Neural progenitor cell (in vitro differentiated cells): ENCODE results near the gene OR13C5. TPM values are rescaled to one million over a fixed set of nuclear protein-coding genes. Genes with fewer than 3 reads are reported as not detected.
"Not testable (repeated sequence)": the region's sequence is repeated elsewhere in the genome, so short reads cannot be mapped to it uniquely, and the experiment has no call there.

ENCODE experiments used
- DNase-seq: peaks from one replicate; pipeline ENCODE4 v3.0.0-alpha.2; 2016; ENCODE audit warnings: low spot score
- H2AFZ ChIP-seq: fragments of 200-600 bp; sonication (generic); replicated peaks from 2 replicates; pipeline ENCODE4 v1.6.1; 2016; ENCODE audit warnings: antibody characterized with exemption
- H3F3A ChIP-seq: fragments of 200-600 bp; sonication (generic); 2 replicates; pipeline ENCODE4 v1.6.1; 2016; ENCODE audit warnings: antibody characterized with exemption, low read depth
- H3K27ac ChIP-seq: fragments of 200-600 bp; sonication (generic); 2 replicates; pipeline ENCODE4 v1.5.1; 2016; ENCODE audit warnings: mild to moderate bottlenecking
- H3K27me3 ChIP-seq: fragments of 200-600 bp; sonication (generic); 2 replicates; pipeline ENCODE4 v1.6.1; 2016; ENCODE audit warnings: mild to moderate bottlenecking, moderate library complexity
- H3K36me3 ChIP-seq: fragments of 200-600 bp; sonication (generic); 2 replicates; pipeline ENCODE4 v1.5.1; 2016
- H3K4me1 ChIP-seq: fragments of 200-600 bp; sonication (generic); 2 replicates; pipeline ENCODE4 v1.6.1; 2016; ENCODE audit warnings: mixed run types
- H3K4me2 ChIP-seq: fragments of 200-600 bp; sonication (generic); 2 replicates; pipeline ENCODE4 v1.6.1; 2016
- H3K4me3 ChIP-seq: fragments of 200-600 bp; sonication (generic); 2 replicates; pipeline ENCODE4 v1.5.1; 2016
- H3K79me2 ChIP-seq: fragments of 200-600 bp; sonication (generic); 2 replicates; pipeline ENCODE4 v1.6.1; 2016; ENCODE audit warnings: low read depth
- H3K9ac ChIP-seq: fragments of 200-600 bp; sonication (generic); 2 replicates; pipeline ENCODE4 v1.6.1; 2016
- H3K9me3 ChIP-seq: fragments of 200-600 bp; sonication (generic); 2 replicates; pipeline ENCODE4 v1.5.1; 2016; ENCODE audit warnings: low read depth
- H4K20me1 ChIP-seq: fragments of 200-600 bp; sonication (generic); 2 replicates; pipeline ENCODE4 v1.6.1; 2016; ENCODE audit warnings: low read depth
- H3K27ac Mint-ChIP-seq: 3 replicates; pipeline ENCODE4 v1.8.0; 2021; ENCODE audit warnings: mixed read lengths
- H3K27me3 Mint-ChIP-seq: 2 replicates; pipeline ENCODE4 v1.8.0; 2022; ENCODE audit warnings: low read depth, mild to moderate bottlenecking, inconsistent platforms, moderate library complexity, mixed read lengths; ENCODE audit not compliant: insufficient read depth
- H3K36me3 Mint-ChIP-seq: 3 replicates; pipeline ENCODE4 v1.8.0; 2021; ENCODE audit warnings: mixed read lengths
- H3K4me1 Mint-ChIP-seq: 3 replicates; pipeline ENCODE4 v1.8.0; 2021; ENCODE audit warnings: mixed read lengths
- H3K4me3 Mint-ChIP-seq: 3 replicates; pipeline ENCODE4 v1.8.0; 2021; ENCODE audit warnings: mild to moderate bottlenecking, moderate library complexity, mixed read lengths
- H3K9me3 Mint-ChIP-seq: 3 replicates; pipeline ENCODE4 v1.8.0; 2020; ENCODE audit warnings: mixed read lengths
- EZH2 ChIP-seq: fragments of 200-600 bp; sonication (generic); IDR thresholded peaks from 2 replicates; pipeline ENCODE4 v1.6.1; 2017; ENCODE audit warnings: antibody characterized with exemption, mild to moderate bottlenecking, moderate library complexity
- EZH2phosphoT487 ChIP-seq: fragments of 200-600 bp; sonication (generic); IDR thresholded peaks from 2 replicates; pipeline ENCODE4 v1.6.1; 2017; ENCODE audit warnings: antibody characterized with exemption
- total RNA-seq: library from RNA; depleted of rRNA; stranded (reverse); fragments of >200 nt; gene quantifications from 2 replicates; pipeline ENCODE4 v1.2.3, GENCODE V29; 2015; ENCODE audit warnings: low replicate concordance
- TF ChIP-seq, protein P1 (sequence below): fragments of 200-600 bp; sonication (generic); IDR thresholded peaks from 2 replicates; pipeline ENCODE4 v1.5.1; 2017; ENCODE audit warnings: antibody characterized with exemption, mild to moderate bottlenecking

Gene OR13C5, protein sequence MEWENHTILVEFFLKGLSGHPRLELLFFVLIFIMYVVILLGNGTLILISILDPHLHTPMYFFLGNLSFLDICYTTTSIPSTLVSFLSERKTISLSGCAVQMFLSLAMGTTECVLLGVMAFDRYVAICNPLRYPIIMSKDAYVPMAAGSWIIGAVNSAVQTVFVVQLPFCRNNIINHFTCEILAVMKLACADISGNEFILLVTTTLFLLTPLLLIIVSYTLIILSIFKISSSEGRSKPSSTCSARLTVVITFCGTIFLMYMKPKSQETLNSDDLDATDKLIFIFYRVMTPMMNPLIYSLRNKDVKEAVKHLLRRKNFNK
- total RNA-seq: 0.25 TPM in 1 of 2 replicates, not detected in the other

- H3K4me1 ChIP-seq, H3K36me3 Mint-ChIP-seq, H3K4me1 Mint-ChIP-seq, H3K27me3 ChIP-seq, H3K27me3 Mint-ChIP-seq, H3K4me2 ChIP-seq, H2AFZ ChIP-seq, H3K79me2 ChIP-seq, DNase-seq, H4K20me1 ChIP-seq, H3K27ac Mint-ChIP-seq, H3F3A ChIP-seq, H3K4me3 Mint-ChIP-seq, H3K27ac ChIP-seq, H3K36me3 ChIP-seq, H3K4me3 ChIP-seq, H3K9me3 Mint-ChIP-seq, H3K9me3 ChIP-seq, H3K9ac ChIP-seq: not testable (repeated sequence)
Observed at GRCh38 chr9:104599313-104599712, at the start of gene OR13C5. OR13C5 (minus strand) TSS chr9:104599413; CDS start chr9:104599413, 0 bp downstream.

- Histone ChIP-seq H2AFZ (no peak overlapping the region), H4K20me1 (no peaks in the 10 kb centered on the region), H3K36me3 (no peaks in the 10 kb centered on the region), H3K4me1 (no peaks in the 10 kb centered on the region), H3K79me2 (no peaks in the 10 kb centered on the region), H3F3A (no peaks in the 10 kb centered on the region), H3K4me3 (no peak overlapping the region), H3K4me2 (no peak overlapping the region), H3K27ac (no peak overlapping the region), H3K27me3 (no peaks in the 10 kb centered on the region), H3K9ac (no peak overlapping the region), H3K9me3 (no peaks in the 10 kb centered on the region)
- no peak for DNase-seq
- no peak overlapping the region for H3K27ac Mint-ChIP-seq
- H3K9me3 Mint-ChIP-seq: peaks cover 9% of the 10 kb centered on the region
- TF ChIP-seq, protein P1, sequence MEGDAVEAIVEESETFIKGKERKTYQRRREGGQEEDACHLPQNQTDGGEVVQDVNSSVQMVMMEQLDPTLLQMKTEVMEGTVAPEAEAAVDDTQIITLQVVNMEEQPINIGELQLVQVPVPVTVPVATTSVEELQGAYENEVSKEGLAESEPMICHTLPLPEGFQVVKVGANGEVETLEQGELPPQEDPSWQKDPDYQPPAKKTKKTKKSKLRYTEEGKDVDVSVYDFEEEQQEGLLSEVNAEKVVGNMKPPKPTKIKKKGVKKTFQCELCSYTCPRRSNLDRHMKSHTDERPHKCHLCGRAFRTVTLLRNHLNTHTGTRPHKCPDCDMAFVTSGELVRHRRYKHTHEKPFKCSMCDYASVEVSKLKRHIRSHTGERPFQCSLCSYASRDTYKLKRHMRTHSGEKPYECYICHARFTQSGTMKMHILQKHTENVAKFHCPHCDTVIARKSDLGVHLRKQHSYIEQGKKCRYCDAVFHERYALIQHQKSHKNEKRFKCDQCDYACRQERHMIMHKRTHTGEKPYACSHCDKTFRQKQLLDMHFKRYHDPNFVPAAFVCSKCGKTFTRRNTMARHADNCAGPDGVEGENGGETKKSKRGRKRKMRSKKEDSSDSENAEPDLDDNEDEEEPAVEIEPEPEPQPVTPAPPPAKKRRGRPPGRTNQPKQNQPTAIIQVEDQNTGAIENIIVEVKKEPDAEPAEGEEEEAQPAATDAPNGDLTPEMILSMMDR: no peak
- TF ChIP-seq EZH2phosphoT487: no peak
- no peak for TF ChIP-seq EZH2
- no peaks in the 10 kb centered on the region for H3K27me3 Mint-ChIP-seq
- H3K4me3 Mint-ChIP-seq: no peak overlapping the region
- H3K36me3 Mint-ChIP-seq: no peaks in the 10 kb centered on the region
- no peaks in the 10 kb centered on the region for H3K4me1 Mint-ChIP-seq
Observed at GRCh38 chr9:104635456-104635855, 36.2 kb upstream of the OR13C5 start.

- H3K4me1 ChIP-seq: no peaks in the 10 kb centered on the region
- H3K9me3 ChIP-seq: no peaks in the 10 kb centered on the region
- Mint-ChIP-seq H3K27ac (no peak overlapping the region), H3K4me3 (no peak overlapping the region), H3K4me1 (no peaks in the 10 kb centered on the region), H3K36me3 (no peaks in the 10 kb centered on the region), H3K9me3 (peaks cover 3% of the 10 kb centered on the region), H3K27me3 (no peaks in the 10 kb centered on the region)
- H2AFZ ChIP-seq: no peak overlapping the region
- DNase-seq: no peak
- no peak overlapping the region for H3K4me2 ChIP-seq
- no peaks in the 10 kb centered on the region for H3F3A ChIP-seq
- H4K20me1 ChIP-seq: no peaks in the 10 kb centered on the region
- H3K79me2 ChIP-seq: no peaks in the 10 kb centered on the region
- no peak overlapping the region for H3K4me3 ChIP-seq
- TF ChIP-seq, protein P1: no peak
- no peak for TF ChIP-seq EZH2phosphoT487
- no peak for TF ChIP-seq EZH2
- H3K27ac ChIP-seq: no peak overlapping the region
- no peaks in the 10 kb centered on the region for H3K36me3 ChIP-seq
- H3K9ac ChIP-seq: no peak overlapping the region
- H3K27me3 ChIP-seq: no peaks in the 10 kb centered on the region
Observed at GRCh38 chr9:104633976-104634520, 34.8 kb upstream of the OR13C5 start.

DNA sequence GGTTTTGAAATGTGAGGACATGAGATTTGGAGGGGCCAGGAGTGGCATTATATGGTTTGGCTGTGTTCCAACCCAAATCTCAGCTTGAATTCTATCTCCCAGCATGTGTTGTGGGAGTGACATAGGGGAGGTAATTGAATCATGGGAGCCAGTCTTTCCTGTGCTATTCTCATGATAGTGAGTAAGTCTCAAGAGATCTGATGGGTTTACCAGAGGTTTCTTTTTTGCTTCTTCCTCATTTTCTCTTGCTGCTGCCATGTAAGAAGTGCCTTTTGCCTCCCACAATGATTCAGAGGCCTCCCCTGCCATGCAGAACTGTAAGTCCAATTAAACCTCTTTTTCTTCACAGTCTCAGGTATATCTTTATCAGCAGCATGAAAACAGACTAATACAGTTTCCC lies 26.8 kb upstream of the OR13C5 start:
- not testable (repeated sequence) for H2AFZ ChIP-seq, H3F3A ChIP-seq, H3K4me2 ChIP-seq

More for the DNA sequence above, 26.8 kb upstream of the OR13C5 start:
- not testable (repeated sequence) for H3K27me3 Mint-ChIP-seq, H3K27ac Mint-ChIP-seq, H3K9me3 Mint-ChIP-seq, H3K4me1 ChIP-seq, H3K79me2 ChIP-seq, H3K36me3 ChIP-seq, H3K9me3 ChIP-seq, H3K36me3 Mint-ChIP-seq, H3K4me3 Mint-ChIP-seq, H4K20me1 ChIP-seq, H3K27ac ChIP-seq, DNase-seq, H3K9ac ChIP-seq, H3K4me3 ChIP-seq, H3K4me1 Mint-ChIP-seq, H3K27me3 ChIP-seq
